ENCODE measurements around the gene ZNF664.

DNA sequence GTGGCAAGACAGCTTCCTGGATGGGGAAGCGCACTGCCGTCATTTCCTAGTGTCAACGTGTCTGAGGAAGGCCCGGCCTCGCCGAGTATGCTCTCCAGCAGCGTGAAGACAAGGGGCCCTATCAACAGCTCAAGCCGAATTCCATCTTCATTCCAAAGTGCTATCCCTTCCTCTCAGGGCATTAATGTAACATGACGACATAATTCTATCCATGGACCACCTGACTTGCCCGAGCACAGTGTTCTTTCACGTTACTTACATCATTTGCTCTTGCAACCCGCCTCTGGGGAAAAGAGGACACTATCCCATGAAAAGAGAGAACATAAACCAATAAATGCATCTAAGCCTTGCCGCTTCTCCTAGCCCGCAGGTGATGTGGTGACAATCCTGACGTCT, 23.2 kb upstream of the ZNF664 start:
- TF ChIP-seq, protein P1, sequence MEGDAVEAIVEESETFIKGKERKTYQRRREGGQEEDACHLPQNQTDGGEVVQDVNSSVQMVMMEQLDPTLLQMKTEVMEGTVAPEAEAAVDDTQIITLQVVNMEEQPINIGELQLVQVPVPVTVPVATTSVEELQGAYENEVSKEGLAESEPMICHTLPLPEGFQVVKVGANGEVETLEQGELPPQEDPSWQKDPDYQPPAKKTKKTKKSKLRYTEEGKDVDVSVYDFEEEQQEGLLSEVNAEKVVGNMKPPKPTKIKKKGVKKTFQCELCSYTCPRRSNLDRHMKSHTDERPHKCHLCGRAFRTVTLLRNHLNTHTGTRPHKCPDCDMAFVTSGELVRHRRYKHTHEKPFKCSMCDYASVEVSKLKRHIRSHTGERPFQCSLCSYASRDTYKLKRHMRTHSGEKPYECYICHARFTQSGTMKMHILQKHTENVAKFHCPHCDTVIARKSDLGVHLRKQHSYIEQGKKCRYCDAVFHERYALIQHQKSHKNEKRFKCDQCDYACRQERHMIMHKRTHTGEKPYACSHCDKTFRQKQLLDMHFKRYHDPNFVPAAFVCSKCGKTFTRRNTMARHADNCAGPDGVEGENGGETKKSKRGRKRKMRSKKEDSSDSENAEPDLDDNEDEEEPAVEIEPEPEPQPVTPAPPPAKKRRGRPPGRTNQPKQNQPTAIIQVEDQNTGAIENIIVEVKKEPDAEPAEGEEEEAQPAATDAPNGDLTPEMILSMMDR (IDR thresholded peaks at IDR 0.05): no peak
- no peak for TF ChIP-seq POLR2A (IDR thresholded peaks at IDR 0.05)
